Thyroid gland (tissue), 4 donors: ENCODE measurements around the gene ZSWIM7. TPM values are rescaled to one million over a fixed set of nuclear protein-coding genes. Genes with fewer than 3 reads are reported as not detected.

Experiments used
- DNase-seq, 2 donors: peaks; one replicate each; pipeline ENCODE4 v3.0.0-alpha.2; 2019
- H3K27ac ChIP-seq, 3 donors: fragments of 200-600 bp; sonication (generic); 1 replicate in 2 of 3; 2 replicates in 1 of 3; pipeline ENCODE4 v1.5.1; 2016 to 2019; ENCODE audit warnings: mild to moderate bottlenecking in 1 of 3, moderate library complexity in 1 of 3
- H3K27me3 ChIP-seq: fragments of 200-600 bp; sonication (generic); one replicate; pipeline ENCODE4 v1.5.1; 2019
- H3K36me3 ChIP-seq, 2 donors: fragments of 200-600 bp; sonication (generic); one replicate each; pipeline ENCODE4 v1.5.1; 2016 to 2019
- H3K4me1 ChIP-seq, 2 donors: fragments of 200-600 bp; sonication (generic); one replicate each; pipeline ENCODE4 v1.5.1; 2017 to 2019
- H3K4me3 ChIP-seq, 3 donors: fragments of 200-600 bp; sonication (generic); replicated peaks in 1 of 3; 1 replicate in 2 of 3; 2 replicates in 1 of 3; pipeline ENCODE4 v1.5.1; 2016; ENCODE audit warnings: mild to moderate bottlenecking in 1 of 3
- H3K9me3 ChIP-seq: fragments of 200-600 bp; sonication (generic); one replicate; pipeline ENCODE4 v1.5.1; 2017
- POLR2A ChIP-seq, 2 donors: fragments of 450-650 bp; IDR thresholded peaks; one replicate each; pipeline ENCODE4 v1.6.1; 2017; ENCODE audit warnings: antibody characterized with exemption in 2 of 2, mild to moderate bottlenecking in 2 of 2, moderate library complexity in 1 of 2
- WGBS, 2 donors: methylation state at CpG; one replicate each; pipeline ENCODE4 v1.1.5; 2017; 5-methylcytosine and 5-hydroxymethylcytosine counted together
- intact Hi-C: fragments of 100-400 bp; cut with DNase I; formaldehyde crosslinking; loops from one replicate; pipeline ENCODE4 v1.15.1; 2023
- total RNA-seq, 4 donors: library from RNA; depleted of rRNA; stranded (reverse); fragments of >200 nt; gene quantifications; one replicate each; pipeline ENCODE4 v1.2.3, GENCODE V29; 2016
- TF ChIP-seq, protein P1 (sequence below), 6 experiments: fragments of 200-600 bp in 3 of 6; fragments of 450-650 bp in 3 of 6; sonication (generic) in 3 of 6; IDR thresholded peaks; one replicate each; pipeline ENCODE4 v1.5.1; 2016 to 2019; ENCODE audit warnings: antibody characterized with exemption in 6 of 6, mild to moderate bottlenecking in 2 of 6, inconsistent platforms in 1 of 6, moderate library complexity in 1 of 6

The ZSWIM7 gene
- total RNA-seq, 4 donors from 2014 or later, result 10.5 to 22.3 (median 13.5) TPM

DNA sequence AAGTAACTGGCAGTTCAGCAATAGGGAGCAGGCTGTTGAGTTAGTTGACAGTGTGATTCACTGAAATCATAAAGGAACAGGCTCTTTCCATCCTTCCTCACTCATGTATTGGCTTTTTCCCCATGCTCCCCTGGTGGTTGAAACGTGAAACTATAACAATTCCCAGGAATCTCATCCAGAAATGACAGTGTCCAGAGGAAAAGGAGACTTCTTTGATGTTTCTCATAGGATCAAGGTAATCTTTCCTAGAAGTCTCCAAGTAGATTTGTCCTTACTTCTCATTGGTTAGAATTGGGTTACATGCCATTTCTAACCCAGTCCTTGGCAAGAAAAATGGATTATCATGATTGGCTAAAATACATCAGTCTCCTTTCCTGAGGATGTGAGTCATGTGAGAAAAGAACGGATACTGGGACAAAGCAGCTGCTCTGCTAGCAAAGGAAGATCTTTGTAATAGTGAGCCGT lies 14.5 kb upstream of the ZSWIM7 start:
- DNase-seq, result no peak
- no peak for TF ChIP-seq POLR2A (IDR thresholded peaks at IDR 0.05)
- TF ChIP-seq, protein P1, sequence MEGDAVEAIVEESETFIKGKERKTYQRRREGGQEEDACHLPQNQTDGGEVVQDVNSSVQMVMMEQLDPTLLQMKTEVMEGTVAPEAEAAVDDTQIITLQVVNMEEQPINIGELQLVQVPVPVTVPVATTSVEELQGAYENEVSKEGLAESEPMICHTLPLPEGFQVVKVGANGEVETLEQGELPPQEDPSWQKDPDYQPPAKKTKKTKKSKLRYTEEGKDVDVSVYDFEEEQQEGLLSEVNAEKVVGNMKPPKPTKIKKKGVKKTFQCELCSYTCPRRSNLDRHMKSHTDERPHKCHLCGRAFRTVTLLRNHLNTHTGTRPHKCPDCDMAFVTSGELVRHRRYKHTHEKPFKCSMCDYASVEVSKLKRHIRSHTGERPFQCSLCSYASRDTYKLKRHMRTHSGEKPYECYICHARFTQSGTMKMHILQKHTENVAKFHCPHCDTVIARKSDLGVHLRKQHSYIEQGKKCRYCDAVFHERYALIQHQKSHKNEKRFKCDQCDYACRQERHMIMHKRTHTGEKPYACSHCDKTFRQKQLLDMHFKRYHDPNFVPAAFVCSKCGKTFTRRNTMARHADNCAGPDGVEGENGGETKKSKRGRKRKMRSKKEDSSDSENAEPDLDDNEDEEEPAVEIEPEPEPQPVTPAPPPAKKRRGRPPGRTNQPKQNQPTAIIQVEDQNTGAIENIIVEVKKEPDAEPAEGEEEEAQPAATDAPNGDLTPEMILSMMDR (IDR thresholded peaks at IDR 0.05), result peak in 5 of 6 experiments; percentile 30 to 44 (median 36)
- Histone ChIP-seq H3K27me3 (no peaks in the 10 kb centered on the region), H3K4me1 (no peaks in the 10 kb centered on the region), H3K36me3 (peaks cover 7 to 9% of the 10 kb centered on the region in 2 donors), H3K27ac (no peak overlapping the region), H3K9me3 (no peaks in the 10 kb centered on the region), H3K4me3 (no peak overlapping the region)
- WGBS, 2 donors, result 53 to 59% methylated on average over 3 of the region's 3 CpGs
- intact Hi-C loops, result no loop called here

DNA sequence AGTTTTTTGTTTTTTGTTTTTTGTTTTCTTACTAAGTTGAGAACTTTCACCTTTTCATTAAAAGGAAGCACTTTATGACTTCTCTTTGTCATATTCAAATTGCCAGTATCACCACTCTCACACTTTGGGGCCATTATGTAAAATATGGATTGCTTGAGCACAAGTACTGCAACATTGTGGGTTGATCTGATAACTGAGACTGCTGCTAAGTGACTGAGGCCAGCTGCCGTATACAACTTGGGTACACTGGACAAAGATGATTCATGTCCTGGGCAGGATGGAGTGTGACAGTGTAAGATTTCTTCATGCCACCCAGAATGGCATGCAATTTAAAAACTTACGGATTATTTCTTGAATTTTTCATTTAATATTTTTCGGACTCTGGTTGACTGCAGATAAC lies 7.9 kb upstream of the ZSWIM7 start:
- Histone ChIP-seq H3K36me3 (peaks cover 60 to 65% of the 10 kb centered on the region in 2 donors), H3K4me1 (no peaks in the 10 kb centered on the region), H3K4me3 (no peak overlapping the region), H3K9me3 (no peaks in the 10 kb centered on the region), H3K27ac (no peak overlapping the region), H3K27me3 (no peaks in the 10 kb centered on the region)
- no peak for DNase-seq
- intact Hi-C loops, result no loop called here
- TF ChIP-seq, protein P1 (IDR thresholded peaks at IDR 0.05), result no peak
- TF ChIP-seq POLR2A (IDR thresholded peaks at IDR 0.05), result no peak
- WGBS, 2 donors, result 97% methylated on average over 3 of the region's 3 CpGs

- H3K4me3 ChIP-seq, result no peak overlapping the region
- DNase-seq, result no peak
- no peaks in the 10 kb centered on the region for H3K9me3 ChIP-seq
- peaks cover 11 to 12% of the 10 kb centered on the region in 2 donors for H3K4me1 ChIP-seq
- TF ChIP-seq POLR2A (IDR thresholded peaks at IDR 0.05), result no peak
- TF ChIP-seq, protein P1 (IDR thresholded peaks at IDR 0.05), result no peak
- peaks cover 69 to 71% of the 10 kb centered on the region in 2 donors for H3K36me3 ChIP-seq
- no peaks in the 10 kb centered on the region for H3K27me3 ChIP-seq
- intact Hi-C loops, result no loop called here
- 96 to 100% methylated on average over 1 of the region's 1 CpG for WGBS, 2 donors
- H3K27ac ChIP-seq, result no peak overlapping the region
These were observed 6.1 kb upstream of the ZSWIM7 start for GRCh38 chr17:16005636-16006035.

DNA sequence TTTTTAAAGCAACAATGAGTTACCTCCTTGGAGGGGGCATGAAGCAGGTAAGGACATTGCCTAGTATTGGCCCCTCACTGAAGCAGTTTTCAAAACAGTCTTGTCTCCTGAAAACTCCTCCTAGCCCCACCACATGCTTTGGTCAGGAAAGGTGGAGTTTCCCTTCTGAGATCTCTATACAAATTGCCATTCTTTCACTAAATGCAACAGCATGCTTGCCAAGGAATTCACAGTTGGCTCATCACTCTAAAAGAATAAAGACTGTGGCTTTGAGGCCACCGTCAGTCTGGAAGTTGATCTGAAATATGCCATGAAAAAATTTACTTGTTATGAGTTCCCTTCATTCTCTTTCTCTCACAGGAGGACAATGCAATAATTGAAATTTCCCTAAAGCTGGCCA lies 4.3 kb upstream of the ZSWIM7 start:
- DNase-seq, result no peak
- peak overlapping the region in 2 of 3 donors; percentile 12 to 21 for H3K27ac ChIP-seq
- TF ChIP-seq POLR2A (IDR thresholded peaks at IDR 0.05), result no peak
- TF ChIP-seq, protein P1 (IDR thresholded peaks at IDR 0.05), result no peak
- H3K9me3 ChIP-seq, result no peaks in the 10 kb centered on the region
- 67 to 93% methylated on average over 1 of the region's 1 CpG for WGBS, 2 donors
- intact Hi-C loops, result no loop called here
- peaks cover 63% of the 10 kb centered on the region in 2 donors for H3K36me3 ChIP-seq
- no peak overlapping the region for H3K4me3 ChIP-seq
- no peaks in the 10 kb centered on the region for H3K27me3 ChIP-seq
- H3K4me1 ChIP-seq, result peaks cover 12 to 15% of the 10 kb centered on the region in 2 donors

- intact Hi-C loops, result no loop called here
- Histone ChIP-seq H3K9me3 (no peaks in the 10 kb centered on the region), H3K27ac (no peak overlapping the region), H3K27me3 (no peaks in the 10 kb centered on the region), H3K4me1 (peaks cover 15 to 16% of the 10 kb centered on the region in 2 donors), H3K36me3 (peaks cover 52 to 54% of the 10 kb centered on the region in 2 donors), H3K4me3 (no peak overlapping the region)
- 93 to 98% methylated on average over 2 of the region's 2 CpGs for WGBS, 2 donors
- DNase-seq, result no peak
- no peak for TF ChIP-seq POLR2A (IDR thresholded peaks at IDR 0.05)
- TF ChIP-seq, protein P1 (IDR thresholded peaks at IDR 0.05), result no peak
These were observed 3.3 kb upstream of the ZSWIM7 start for GRCh38 chr17:16002708-16003260.
